A549 (cell line): ENCODE measurements around the gene TOPORS. TPM values are rescaled to one million over a fixed set of nuclear protein-coding genes. Genes with fewer than 3 reads are reported as not detected.

Experiments used
- ATAC-seq, 2 experiments: fragments of 200-7000 bp in 1 of 2; fragments of >200 bp in 1 of 2; cut with Nextera tagmentation in 1 of 2; cut with Tn5 transposase in 1 of 2; 3 replicates each; pipeline versions ENCODE4 v1.8.0 to v1.9.1; 2018 to 2020; ENCODE audit warnings: mild to moderate bottlenecking in 1 of 2, moderate library complexity in 1 of 2
- CTCF ChIA-PET: fragments of 300-600 bp; sonication (Branson Sonifier 250); formaldehyde crosslinking; extraction: SDS; loops from one replicate; lab custom pipeline; 2021; ENCODE audit warnings: antibody characterized with exemption, inconsistent platforms; lab: Yijun Ruan, JAX
- POLR2A ChIA-PET: fragments of 350-600 bp; formaldehyde crosslinking; extraction: SDS; loops from one replicate; lab custom pipeline; 2021; ENCODE audit warnings: antibody characterized with exemption, inconsistent platforms; lab: Yijun Ruan, JAX
- DNase-seq, 2 experiments: peaks; one replicate each; pipeline versions ENCODE4 v3.0.0 to v3.0.0-alpha.2; 2011 to 2016; ENCODE audit warnings: low read depth in 1 of 2, low spot score in 1 of 2
- FAIRE-seq: peaks from 2 replicates; lab custom pipeline; 2011; peaks lifted over from hg19 to GRCh38; lab: Jason Lieb, UNC
- H3K27ac ChIP-seq, 2 experiments: fragments of >200 bp; sonication (Bioruptor Twin); formaldehyde crosslinking; 3 replicates each; pipeline ENCODE4 v1.5.1; 2016 to 2017
- H3K4me1 ChIP-seq: fragments of >200 bp; sonication (Bioruptor Twin); formaldehyde crosslinking; 3 replicates; pipeline ENCODE4 v1.6.1; 2016
- H3K4me2 ChIP-seq: fragments of >200 bp; sonication (Bioruptor Twin); formaldehyde crosslinking; 3 replicates; pipeline ENCODE4 v1.6.1; 2016
- H3K4me3 ChIP-seq: fragments of >200 bp; sonication (Bioruptor Twin); formaldehyde crosslinking; 3 replicates; pipeline ENCODE4 v1.5.1; 2016
- H3K9me3 ChIP-seq: fragments of >200 bp; sonication (Bioruptor Twin); formaldehyde crosslinking; 3 replicates; pipeline ENCODE4 v1.6.1; 2016
- ATOH8 ChIP-seq: fragments of 250-450 bp; sonication (Bioruptor Pico); IDR thresholded peaks from 2 replicates; pipeline ENCODE4 v1.5.0; 2020; ENCODE audit warnings: low read depth, mild to moderate bottlenecking, moderate library complexity
- BCL3 ChIP-seq: fragments of >200 bp; sonication (Bioruptor Twin); formaldehyde crosslinking; IDR thresholded peaks from 3 replicates; pipeline ENCODE4 v1.6.1; 2016
- BHLHE40 ChIP-seq: IDR thresholded peaks from 2 replicates; pipeline ENCODE4 v1.6.1; 2012; ENCODE audit warnings: low read depth, low read length, inconsistent platforms
- CEBPB ChIP-seq, 2 experiments: fragments of >200 bp in 1 of 2; sonication (Bioruptor Twin) in 1 of 2; formaldehyde crosslinking in 1 of 2; IDR thresholded peaks; 2 replicates each; pipeline ENCODE4 v1.6.1; 2012 to 2016
- CHD2 ChIP-seq: fragments of 150-350 bp; IDR thresholded peaks from 2 replicates; pipeline ENCODE4 v1.6.1; 2014; ENCODE audit warnings: low read length; ENCODE audit not compliant: partially characterized antibody
- CHD4 ChIP-seq: fragments of 200-600 bp; sonication (generic); IDR thresholded peaks from 2 replicates; pipeline ENCODE4 v1.6.1; 2016; ENCODE audit warnings: antibody characterized with exemption, mild to moderate bottlenecking, borderline replicate concordance
- EHF ChIP-seq: fragments of 250-450 bp; sonication (Bioruptor Pico); IDR thresholded peaks from 2 replicates; pipeline ENCODE4 v1.5.0; 2020; ENCODE audit warnings: mild to moderate bottlenecking
- EHMT2 ChIP-seq: fragments of 200-600 bp; sonication (generic); IDR thresholded peaks from 2 replicates; pipeline ENCODE4 v1.6.1; 2016; ENCODE audit warnings: antibody characterized with exemption, low read depth, mild to moderate bottlenecking, moderate library complexity
- FOSB ChIP-seq: fragments of 250-450 bp; sonication (Bioruptor Pico); IDR thresholded peaks from 2 replicates; pipeline ENCODE4 v1.5.0; 2020; ENCODE audit warnings: mild to moderate bottlenecking, moderate library complexity
- HES2 ChIP-seq: fragments of >200 bp; sonication (Bioruptor Twin); formaldehyde crosslinking; IDR thresholded peaks from 2 replicates; pipeline ENCODE4 v1.6.1; 2016
- HEYL ChIP-seq: fragments of 250-450 bp; sonication (Bioruptor Pico); IDR thresholded peaks from 2 replicates; pipeline ENCODE4 v1.8.0; 2021; ENCODE audit warnings: mild to moderate bottlenecking, moderate library complexity
- HOXA7 ChIP-seq: fragments of 250-450 bp; sonication (Bioruptor Pico); IDR thresholded peaks from 2 replicates; pipeline ENCODE4 v1.5.0; 2020; ENCODE audit warnings: mild to moderate bottlenecking, moderate library complexity
- JUNB ChIP-seq: fragments of >200 bp; sonication (Bioruptor Twin); formaldehyde crosslinking; IDR thresholded peaks from 2 replicates; pipeline ENCODE4 v1.6.1; 2016
- KDM5A ChIP-seq: fragments of 200-600 bp; sonication (generic); IDR thresholded peaks from 2 replicates; pipeline ENCODE4 v1.6.1; 2016; ENCODE audit warnings: antibody characterized with exemption, mild to moderate bottlenecking
- MAX ChIP-seq: IDR thresholded peaks from 2 replicates; pipeline ENCODE4 v1.6.1; 2012
- MAZ ChIP-seq: fragments of 150-350 bp; IDR thresholded peaks from 2 replicates; pipeline ENCODE4 v1.6.1; 2014; ENCODE audit warnings: antibody characterized with exemption, low read depth, low read length, borderline replicate concordance
- MYC ChIP-seq: IDR thresholded peaks from 2 replicates; pipeline ENCODE4 v1.6.1; 2012; ENCODE audit warnings: mild to moderate bottlenecking, inconsistent platforms, low read length, improper control_type of control experiment, borderline replicate concordance
- NR3C1 ChIP-seq: fragments of >200 bp; sonication (Bioruptor Twin); formaldehyde crosslinking; IDR thresholded peaks from 3 replicates; pipeline ENCODE4 v1.6.1; 2017
- PHF8 ChIP-seq: fragments of 200-600 bp; sonication (generic); IDR thresholded peaks from 2 replicates; pipeline ENCODE4 v1.6.1; 2016; ENCODE audit warnings: low read depth, mild to moderate bottlenecking, antibody characterized with exemption, moderate library complexity, borderline replicate concordance
- POLR2AphosphoS2 ChIP-seq: conservative IDR thresholded peaks from 2 replicates; pipeline ENCODE4 v1.6.1; 2012; ENCODE audit warnings: low read length, improper control_type of control experiment, inconsistent platforms
- RARB ChIP-seq: fragments of 250-450 bp; sonication (Bioruptor Pico); IDR thresholded peaks from 2 replicates; pipeline ENCODE4 v1.8.0; 2021; ENCODE audit warnings: mild to moderate bottlenecking, moderate library complexity
- RFX5 ChIP-seq: fragments of 450-650 bp; IDR thresholded peaks from 2 replicates; pipeline ENCODE4 v1.7.1; 2014; ENCODE audit warnings: antibody characterized with exemption, mild to moderate bottlenecking, moderate library complexity
- RNF2 ChIP-seq: fragments of 200-600 bp; sonication (generic); IDR thresholded peaks from 2 replicates; pipeline ENCODE4 v1.6.1; 2016; ENCODE audit warnings: low read depth, mild to moderate bottlenecking, antibody characterized with exemption, moderate library complexity, borderline replicate concordance
- TP53 ChIP-seq: fragments of 250-450 bp; sonication (Bioruptor Pico); IDR thresholded peaks from 2 replicates; pipeline ENCODE4 v1.5.0; 2021; ENCODE audit warnings: mild to moderate bottlenecking, moderate library complexity
- WGBS: methylation state at CpG from one replicate; pipeline ENCODE4 v1.1.6; 2017; ENCODE audit errors: missing lambda C conversion rate; 5-methylcytosine and 5-hydroxymethylcytosine counted together
- polyA minus RNA-seq: library from RNA; depleted of rRNA, polyadenylated mRNA; stranded (reverse); fragments of >200 nt; gene quantifications from 2 replicates; pipeline ENCODE4 v1.2.3, GENCODE V29; 2011; rRNA and poly(A)+ RNA removed
- polyA plus RNA-seq, 4 experiments: library from polyadenylated mRNA; depleted of rRNA in 3 of 4; stranded (reverse); fragments of >200 nt; fragmentation: RNase III in 1 of 4; extraction: RNeasy Plus Mini Kit Qiagen cat#74134 plus additional on column Dnase treatment in 1 of 4; gene quantifications; 2 replicates in 3 of 4; 3 replicates in 1 of 4; pipeline ENCODE4 v1.2.3, GENCODE V29; 2011 to 2017
- TF ChIP-seq, protein P1 (sequence below): fragments of 200-600 bp; sonication (generic); IDR thresholded peaks from 2 replicates; pipeline ENCODE4 v1.6.1; 2016; ENCODE audit warnings: antibody characterized with exemption, mild to moderate bottlenecking, moderate library complexity
- TF ChIP-seq, protein P2 (sequence below): fragments of 150-350 bp; IDR thresholded peaks from 2 replicates; pipeline ENCODE4 v1.6.1; 2014; ENCODE audit warnings: low read depth, mild to moderate bottlenecking, low read length
- TF ChIP-seq, protein P3 (sequence below): IDR thresholded peaks from 2 replicates; pipeline ENCODE4 v1.6.1; 2012
- TF ChIP-seq, protein P4 (sequence below): fragments of 450-650 bp; IDR thresholded peaks from 2 replicates; pipeline ENCODE4 v1.6.1; 2014; ENCODE audit warnings: antibody characterized with exemption

TOPORS gene
- 18.8 and 22.2 TPM in 2 replicates for polyA plus RNA-seq (2011; rRNA removed)
- 3.0 and 3.1 TPM in 2 replicates for polyA plus RNA-seq (2012; cell fraction: cytosol; rRNA removed)
- polyA plus RNA-seq (2012; cell fraction: nucleus; rRNA removed), result 2.7 and 3.5 TPM in 2 replicates
- polyA plus RNA-seq (2017; fragmentation: RNase III; extraction: RNeasy Plus Mini Kit Qiagen cat#74134 plus additional on column Dnase treatment), result 15.2 to 19.3 TPM (median 18.2 TPM) in 3 replicates
- polyA minus RNA-seq, result 14.9 and 16.7 TPM in 2 replicates

DNA sequence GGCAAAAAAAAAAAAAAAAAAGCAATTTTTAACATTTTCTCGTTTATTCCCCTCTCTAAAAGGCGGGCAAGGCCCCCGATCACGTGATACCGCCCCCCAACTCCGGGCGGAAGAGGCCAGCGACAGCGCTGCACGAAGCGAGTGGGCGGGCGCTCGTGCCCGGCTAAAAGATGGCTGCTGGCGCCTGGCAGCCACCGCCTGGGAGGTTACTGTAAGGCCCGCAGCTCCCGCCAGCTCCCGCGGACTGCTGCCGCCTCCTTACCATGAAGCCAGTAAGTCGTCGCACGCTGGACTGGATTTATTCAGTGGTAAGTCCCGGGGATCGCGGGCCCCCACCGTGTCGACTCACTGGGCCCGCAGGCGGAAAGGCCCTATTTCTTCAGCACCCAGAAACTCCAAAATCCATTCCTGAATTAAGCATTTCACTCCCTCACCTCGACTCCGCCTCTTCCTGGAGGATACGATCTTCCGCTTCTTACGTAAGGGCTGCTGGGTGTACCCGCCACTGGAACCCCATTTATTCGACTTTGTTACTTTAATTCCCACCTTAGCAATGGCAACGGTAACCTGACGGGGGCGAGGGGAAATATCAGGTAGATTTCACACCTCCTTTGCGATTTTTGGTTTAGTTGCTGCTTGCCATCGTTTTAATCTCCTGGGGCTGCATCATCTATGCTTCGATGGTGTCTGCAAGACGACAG, at the start of gene TOPORS, which contains the start of gene SMIM27:
Gene TOPORS, minus strand, starts transcription at position 415 of the 701 bp plus-strand sequence. Its CDS starts 150 bp downstream, at position 265.
Gene SMIM27, plus strand, starts transcription at position 156 of the 701 bp plus-strand sequence. Its CDS starts 108 bp downstream, at position 264.
- ATAC-seq, result peak; percentile 89 to 92
- ChIA-PET CTCF (interaction anchor here (0.6 to 4.1 kb wide), 5 partner anchors 20 to 435 kb away, joined by 3 to 35 read pairs (median 4); no protein-coding TSS in a partner anchor), POLR2A (interaction anchor here (0.6 to 1.5 kb wide), 5 partner anchors 20 to 473 kb away, joined by 3 to 5 read pairs (median 5); partner anchors contain the start of genes ACO1, DNAJA1 and NDUFB6)
- no peak for FAIRE-seq
- peaks cover 17% of the 10 kb centered on the region for H3K4me1 ChIP-seq
- H3K4me2 ChIP-seq, result peak within 1 kb of the TSS; percentile 83
- under 1% methylated on average over 37 of the region's 46 CpGs for WGBS
- H3K9me3 ChIP-seq, result no peaks in the 10 kb centered on the region
- H3K4me3 ChIP-seq, result peak within 1 kb of the TSS; percentile 62
- peak within 1 kb of the TSS; percentile 94 to 96 for H3K27ac ChIP-seq
- peak; percentile 90 to 92 for DNase-seq
- TF ChIP-seq NR3C1 (no peak), POLR2AphosphoS2 (no peak), JUNB (no peak), HEYL (CRISPR knock-in tag) (no peak), RNF2 (no peak), ATOH8 (CRISPR knock-in tag) (no peak), TP53 (CRISPR knock-in tag) (0 out of 2 replicates have a peak, but pooled peaks have one; percentile 23), EHF (no peak), EHMT2 (no peak), RFX5 (peak; percentile 17; the same call in 1 of the 2 replicates), BHLHE40 (peak; percentile 31; the same call in 1 of the 2 replicates), BCL3 (peak; percentile 91), KDM5A (peak; percentile 27; the same call in 1 of the 2 replicates), CHD2 (no peak), MAX (peak; percentile 74), PHF8 (peak; percentile 89), RARB (CRISPR knock-in tag) (no peak), HES2 (no peak), MYC (no peak; the same call in none of the 2 replicates), HOXA7 (no peak; the same call in 1 of the 2 replicates), CEBPB (IDR thresholded peaks at IDR 0.05) (peak; percentile 64 to 83; a peak in 3 of 4 replicates), FOSB (CRISPR knock-in tag) (no peak), MAZ (0 out of 2 replicates have a peak, but pooled peaks have one; percentile 45), CHD4 (no peak)
- TF ChIP-seq, protein P1, sequence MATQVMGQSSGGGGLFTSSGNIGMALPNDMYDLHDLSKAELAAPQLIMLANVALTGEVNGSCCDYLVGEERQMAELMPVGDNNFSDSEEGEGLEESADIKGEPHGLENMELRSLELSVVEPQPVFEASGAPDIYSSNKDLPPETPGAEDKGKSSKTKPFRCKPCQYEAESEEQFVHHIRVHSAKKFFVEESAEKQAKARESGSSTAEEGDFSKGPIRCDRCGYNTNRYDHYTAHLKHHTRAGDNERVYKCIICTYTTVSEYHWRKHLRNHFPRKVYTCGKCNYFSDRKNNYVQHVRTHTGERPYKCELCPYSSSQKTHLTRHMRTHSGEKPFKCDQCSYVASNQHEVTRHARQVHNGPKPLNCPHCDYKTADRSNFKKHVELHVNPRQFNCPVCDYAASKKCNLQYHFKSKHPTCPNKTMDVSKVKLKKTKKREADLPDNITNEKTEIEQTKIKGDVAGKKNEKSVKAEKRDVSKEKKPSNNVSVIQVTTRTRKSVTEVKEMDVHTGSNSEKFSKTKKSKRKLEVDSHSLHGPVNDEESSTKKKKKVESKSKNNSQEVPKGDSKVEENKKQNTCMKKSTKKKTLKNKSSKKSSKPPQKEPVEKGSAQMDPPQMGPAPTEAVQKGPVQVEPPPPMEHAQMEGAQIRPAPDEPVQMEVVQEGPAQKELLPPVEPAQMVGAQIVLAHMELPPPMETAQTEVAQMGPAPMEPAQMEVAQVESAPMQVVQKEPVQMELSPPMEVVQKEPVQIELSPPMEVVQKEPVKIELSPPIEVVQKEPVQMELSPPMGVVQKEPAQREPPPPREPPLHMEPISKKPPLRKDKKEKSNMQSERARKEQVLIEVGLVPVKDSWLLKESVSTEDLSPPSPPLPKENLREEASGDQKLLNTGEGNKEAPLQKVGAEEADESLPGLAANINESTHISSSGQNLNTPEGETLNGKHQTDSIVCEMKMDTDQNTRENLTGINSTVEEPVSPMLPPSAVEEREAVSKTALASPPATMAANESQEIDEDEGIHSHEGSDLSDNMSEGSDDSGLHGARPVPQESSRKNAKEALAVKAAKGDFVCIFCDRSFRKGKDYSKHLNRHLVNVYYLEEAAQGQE, result no peak
- TF ChIP-seq, protein P2, sequence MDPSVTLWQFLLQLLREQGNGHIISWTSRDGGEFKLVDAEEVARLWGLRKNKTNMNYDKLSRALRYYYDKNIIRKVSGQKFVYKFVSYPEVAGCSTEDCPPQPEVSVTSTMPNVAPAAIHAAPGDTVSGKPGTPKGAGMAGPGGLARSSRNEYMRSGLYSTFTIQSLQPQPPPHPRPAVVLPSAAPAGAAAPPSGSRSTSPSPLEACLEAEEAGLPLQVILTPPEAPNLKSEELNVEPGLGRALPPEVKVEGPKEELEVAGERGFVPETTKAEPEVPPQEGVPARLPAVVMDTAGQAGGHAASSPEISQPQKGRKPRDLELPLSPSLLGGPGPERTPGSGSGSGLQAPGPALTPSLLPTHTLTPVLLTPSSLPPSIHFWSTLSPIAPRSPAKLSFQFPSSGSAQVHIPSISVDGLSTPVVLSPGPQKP, result no peak
- TF ChIP-seq, protein P3, sequence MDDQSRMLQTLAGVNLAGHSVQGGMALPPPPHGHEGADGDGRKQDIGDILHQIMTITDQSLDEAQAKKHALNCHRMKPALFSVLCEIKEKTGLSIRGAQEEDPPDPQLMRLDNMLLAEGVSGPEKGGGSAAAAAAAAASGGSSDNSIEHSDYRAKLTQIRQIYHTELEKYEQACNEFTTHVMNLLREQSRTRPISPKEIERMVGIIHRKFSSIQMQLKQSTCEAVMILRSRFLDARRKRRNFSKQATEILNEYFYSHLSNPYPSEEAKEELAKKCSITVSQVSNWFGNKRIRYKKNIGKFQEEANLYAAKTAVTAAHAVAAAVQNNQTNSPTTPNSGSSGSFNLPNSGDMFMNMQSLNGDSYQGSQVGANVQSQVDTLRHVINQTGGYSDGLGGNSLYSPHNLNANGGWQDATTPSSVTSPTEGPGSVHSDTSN, result no peak
- TF ChIP-seq, protein P4, sequence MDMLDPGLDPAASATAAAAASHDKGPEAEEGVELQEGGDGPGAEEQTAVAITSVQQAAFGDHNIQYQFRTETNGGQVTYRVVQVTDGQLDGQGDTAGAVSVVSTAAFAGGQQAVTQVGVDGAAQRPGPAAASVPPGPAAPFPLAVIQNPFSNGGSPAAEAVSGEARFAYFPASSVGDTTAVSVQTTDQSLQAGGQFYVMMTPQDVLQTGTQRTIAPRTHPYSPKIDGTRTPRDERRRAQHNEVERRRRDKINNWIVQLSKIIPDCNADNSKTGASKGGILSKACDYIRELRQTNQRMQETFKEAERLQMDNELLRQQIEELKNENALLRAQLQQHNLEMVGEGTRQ, result peak; percentile 93
